ENCODE measurements around the gene KLF13.

The KLF13 gene

GRCh38 chr15:31329640-31330010 is 3.0 kb downstream of the KLF13 start:
- FAIRE-seq (no peak), DNase-seq (ENCODE audit: insufficient read length, low spot score) (no peak)
- TF ChIP-seq PAX5 (IDR thresholded peaks at IDR 0.05; ENCODE audit: insufficient read depth, low read length, severe bottlenecking) (no peak), POLR2AphosphoS5 (IDR thresholded peaks at IDR 0.05; ENCODE audit: low read depth, low read length) (no peak), TAF1 (IDR thresholded peaks at IDR 0.05; ENCODE audit: low read depth, low read length) (no peak), POU2F2 (IDR thresholded peaks at IDR 0.05; ENCODE audit: low read depth, low read length) (no peak), POLR2A (IDR thresholded peaks at IDR 0.05; ENCODE audit: low read depth, low read length) (no peak), SPI1 (IDR thresholded peaks at IDR 0.05; ENCODE audit: low read depth, low read length) (no peak)

- TF ChIP-seq POLR2AphosphoS5 (IDR thresholded peaks at IDR 0.05; ENCODE audit: low read depth, low read length) (no peak), PAX5 (IDR thresholded peaks at IDR 0.05; ENCODE audit: insufficient read depth, low read length, severe bottlenecking) (no peak), POU2F2 (IDR thresholded peaks at IDR 0.05; ENCODE audit: low read depth, low read length) (no peak), SPI1 (IDR thresholded peaks at IDR 0.05; ENCODE audit: low read depth, low read length) (no peak), POLR2A (IDR thresholded peaks at IDR 0.05; ENCODE audit: low read depth, low read length) (no peak), TAF1 (IDR thresholded peaks at IDR 0.05; ENCODE audit: low read depth, low read length) (no peak)
- DNase-seq (ENCODE audit: insufficient read length, low spot score) (no peak), FAIRE-seq (peak; percentile 57)
Observed at GRCh38 chr15:31330111-31330785, 3.6 kb downstream of the KLF13 start.

GRCh38 chr15:31330836-31331235 is 4.2 kb downstream of the KLF13 start:
- no peak for DNase-seq (ENCODE audit: insufficient read length, low spot score)
- no peak for FAIRE-seq
- TF ChIP-seq SPI1 (IDR thresholded peaks at IDR 0.05; ENCODE audit: low read depth, low read length) (no peak), TAF1 (IDR thresholded peaks at IDR 0.05; ENCODE audit: low read depth, low read length) (no peak), POU2F2 (IDR thresholded peaks at IDR 0.05; ENCODE audit: low read depth, low read length) (no peak), PAX5 (IDR thresholded peaks at IDR 0.05; ENCODE audit: insufficient read depth, low read length, severe bottlenecking) (no peak)

DNA sequence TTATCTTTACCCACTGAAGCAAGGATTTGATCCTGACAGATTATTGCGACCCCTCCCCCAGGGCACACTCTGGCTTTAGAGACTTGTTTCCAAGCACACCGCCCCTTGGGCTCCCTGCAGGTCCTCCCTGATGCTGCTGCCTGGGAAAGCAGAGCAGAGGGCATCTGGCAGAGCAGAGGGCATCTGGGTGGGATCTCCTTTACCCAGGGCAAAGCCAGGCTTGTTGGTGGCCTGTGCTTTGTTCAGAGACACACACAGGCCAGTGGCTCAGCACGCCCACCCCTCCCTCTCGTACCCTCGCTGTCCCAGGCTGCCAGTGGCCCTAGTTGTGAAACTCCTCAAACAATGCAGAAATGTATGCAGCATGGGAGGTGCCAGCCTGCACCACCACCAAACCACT is 4.8 kb downstream of the KLF13 start:
- FAIRE-seq (peak; percentile 41), DNase-seq (ENCODE audit: insufficient read length, low spot score) (no peak)
- TF ChIP-seq PAX5 (IDR thresholded peaks at IDR 0.05; ENCODE audit: insufficient read depth, low read length, severe bottlenecking) (no peak), POLR2A (IDR thresholded peaks at IDR 0.05; ENCODE audit: low read depth, low read length) (no peak), SPI1 (IDR thresholded peaks at IDR 0.05; ENCODE audit: low read depth, low read length) (no peak), POLR2AphosphoS5 (IDR thresholded peaks at IDR 0.05; ENCODE audit: low read depth, low read length) (no peak)

GRCh38 chr15:31332020-31332680 is 5.5 kb downstream of the KLF13 start:
- FAIRE-seq (peak; percentile 58), DNase-seq (ENCODE audit: insufficient read length, low spot score) (no peak)
- no peak for TF ChIP-seq POLR2AphosphoS5 (IDR thresholded peaks at IDR 0.05; ENCODE audit: low read depth, low read length)
- TF ChIP-seq POU2F2 (IDR thresholded peaks at IDR 0.05; ENCODE audit: low read depth, low read length): no peak
- TF ChIP-seq TAF1 (IDR thresholded peaks at IDR 0.05; ENCODE audit: low read depth, low read length): no peak
- no peak for TF ChIP-seq POLR2A (IDR thresholded peaks at IDR 0.05; ENCODE audit: low read depth, low read length)
- TF ChIP-seq PAX5 (IDR thresholded peaks at IDR 0.05; ENCODE audit: insufficient read depth, low read length, severe bottlenecking): no peak
- TF ChIP-seq SPI1 (IDR thresholded peaks at IDR 0.05; ENCODE audit: low read depth, low read length): no peak

DNA sequence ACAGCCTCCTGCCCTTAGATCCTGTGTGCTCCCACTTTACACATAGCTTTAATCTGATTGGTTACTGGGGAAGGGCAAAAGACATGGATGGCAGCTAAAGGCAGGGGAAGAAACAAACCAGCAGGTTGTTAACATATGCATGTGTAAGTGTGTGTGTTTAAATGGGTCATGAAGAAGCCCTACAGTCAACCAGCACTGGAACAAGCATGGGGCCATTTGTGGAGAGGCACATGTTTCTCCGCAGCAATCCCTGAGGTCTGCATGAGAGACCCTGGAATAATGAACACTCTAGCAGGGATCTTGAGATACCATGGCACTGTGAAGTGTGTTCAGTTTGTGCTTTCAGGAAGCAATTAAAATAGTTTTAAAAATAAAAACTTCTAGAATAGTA is 6.0 kb downstream of the KLF13 start:
- TF ChIP-seq POU2F2 (IDR thresholded peaks at IDR 0.05; ENCODE audit: low read depth, low read length) (no peak), SPI1 (IDR thresholded peaks at IDR 0.05; ENCODE audit: low read depth, low read length) (no peak), POLR2AphosphoS5 (IDR thresholded peaks at IDR 0.05; ENCODE audit: low read depth, low read length) (no peak), TAF1 (IDR thresholded peaks at IDR 0.05; ENCODE audit: low read depth, low read length) (no peak), POLR2A (IDR thresholded peaks at IDR 0.05; ENCODE audit: low read depth, low read length) (no peak)
- no peak for DNase-seq (ENCODE audit: insufficient read length, low spot score)
- peak; percentile 35 for FAIRE-seq

GRCh38 chr15:31333119-31333518 is 6.5 kb downstream of the KLF13 start:
- no peak for DNase-seq (ENCODE audit: insufficient read length, low spot score)
- no peak for FAIRE-seq

DNA sequence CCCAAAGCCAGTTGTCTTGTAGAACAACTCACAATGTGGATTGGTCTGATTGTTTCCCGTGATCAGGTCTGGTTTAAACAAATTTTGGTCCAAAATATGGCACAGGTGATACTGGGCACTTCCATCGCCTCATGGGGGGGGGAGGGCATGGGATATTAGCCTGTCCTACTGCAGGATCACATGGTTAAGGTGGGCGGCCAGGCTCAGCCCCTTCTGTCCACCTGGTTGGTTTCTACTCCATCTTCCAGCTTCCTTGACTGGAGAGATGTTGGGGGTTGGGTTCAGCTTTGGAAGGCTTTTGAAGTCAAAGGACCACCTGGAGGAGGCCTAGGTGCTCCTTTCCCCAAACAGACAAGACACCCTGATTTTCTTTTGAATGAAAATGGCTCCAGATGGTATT is 7.2 kb downstream of the KLF13 start:
- FAIRE-seq (no peak), DNase-seq (ENCODE audit: insufficient read length, low spot score) (no peak)
- TF ChIP-seq SPI1 (IDR thresholded peaks at IDR 0.05; ENCODE audit: low read depth, low read length) (no peak), TAF1 (IDR thresholded peaks at IDR 0.05; ENCODE audit: low read depth, low read length) (no peak), PAX5 (IDR thresholded peaks at IDR 0.05; ENCODE audit: insufficient read depth, low read length, severe bottlenecking) (no peak), POU2F2 (IDR thresholded peaks at IDR 0.05; ENCODE audit: low read depth, low read length) (no peak), POLR2A (IDR thresholded peaks at IDR 0.05; ENCODE audit: low read depth, low read length) (no peak), POLR2AphosphoS5 (IDR thresholded peaks at IDR 0.05; ENCODE audit: low read depth, low read length) (no peak)

More at GRCh38 chr15:31333119-31333518, 6.5 kb downstream of the KLF13 start:
- no peak for TF ChIP-seq TAF1 (IDR thresholded peaks at IDR 0.05; ENCODE audit: low read depth, low read length)

DNA sequence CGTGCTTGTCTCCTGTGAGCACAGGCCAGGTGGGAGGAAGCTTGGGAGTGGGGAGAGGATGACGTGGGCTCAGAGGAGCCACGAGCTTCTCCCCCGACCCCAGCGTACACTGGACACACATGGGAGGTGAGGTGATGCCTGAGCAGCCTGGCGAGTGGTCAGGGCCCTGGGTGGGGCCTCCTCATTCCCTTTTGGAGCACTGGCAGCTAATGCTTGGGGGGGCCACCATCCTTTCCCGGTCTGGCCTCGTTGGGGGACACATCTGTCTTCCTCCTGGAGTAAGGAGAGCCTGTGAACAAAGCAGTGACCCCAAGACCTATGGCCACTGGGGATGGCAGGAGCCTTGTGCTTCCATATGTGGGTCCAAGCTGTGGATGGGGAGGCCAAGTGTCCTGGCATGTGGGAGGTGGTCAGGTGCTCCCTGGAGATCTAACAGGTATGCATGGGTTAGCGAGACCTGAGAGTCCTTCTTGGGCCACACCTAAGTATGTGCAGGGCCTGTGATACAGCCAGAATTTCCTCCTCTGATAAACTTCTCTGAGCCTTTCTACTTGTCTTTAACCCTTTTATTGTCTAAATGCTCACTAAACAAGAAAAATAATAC is 9.5 kb downstream of the KLF13 start:
- FAIRE-seq: peak; percentile 48
- no peak for DNase-seq (ENCODE audit: insufficient read length, low spot score)
- TF ChIP-seq PAX5 (IDR thresholded peaks at IDR 0.05; ENCODE audit: insufficient read depth, low read length, severe bottlenecking): no peak
- no peak for TF ChIP-seq POLR2AphosphoS5 (IDR thresholded peaks at IDR 0.05; ENCODE audit: low read depth, low read length)
- no peak for TF ChIP-seq TAF1 (IDR thresholded peaks at IDR 0.05; ENCODE audit: low read depth, low read length)
- TF ChIP-seq SPI1 (IDR thresholded peaks at IDR 0.05; ENCODE audit: low read depth, low read length): no peak
- TF ChIP-seq POLR2A (IDR thresholded peaks at IDR 0.05; ENCODE audit: low read depth, low read length): no peak
- TF ChIP-seq POU2F2 (IDR thresholded peaks at IDR 0.05; ENCODE audit: low read depth, low read length): no peak
